ENCODE measurements around the gene PRRC2B.

The PRRC2B gene

GRCh38 chr9:131481441-131482342 lies 87.8 kb downstream of the PRRC2B start:
- Histone ChIP-seq H3K27ac (no peak overlapping the region), H3K4me3 (no peak overlapping the region)
- TF ChIP-seq CTCF (IDR thresholded peaks at IDR 0.05), result no peak
- no peak for DNase-seq (ENCODE audit: low spot score)

GRCh38 chr9:131482343-131483006 lies 88.6 kb downstream of the PRRC2B start:
- no peak overlapping the region for H3K4me3 ChIP-seq
- H3K27ac ChIP-seq, result no peak overlapping the region
- DNase-seq (ENCODE audit: low spot score), result no peak
- TF ChIP-seq CTCF (IDR thresholded peaks at IDR 0.05), result no peak

- Histone ChIP-seq H3K4me3 (no peak overlapping the region), H3K27ac (no peak overlapping the region)
- TF ChIP-seq CTCF (IDR thresholded peaks at IDR 0.05), result no peak
- no peak for DNase-seq (ENCODE audit: low spot score)
Measured at GRCh38 chr9:131483319-131484050, 89.6 kb downstream of the PRRC2B start.

- no peak for TF ChIP-seq CTCF (IDR thresholded peaks at IDR 0.05)
- Histone ChIP-seq H3K27ac (no peak overlapping the region), H3K4me3 (no peak overlapping the region)
- no peak for DNase-seq (ENCODE audit: low spot score)
Measured at GRCh38 chr9:131484051-131484445, 90.2 kb downstream of the PRRC2B start.

- Histone ChIP-seq H3K27ac (no peak overlapping the region), H3K4me3 (no peak overlapping the region)
- DNase-seq (ENCODE audit: low spot score), result no peak
- TF ChIP-seq CTCF (IDR thresholded peaks at IDR 0.05), result no peak
Measured at GRCh38 chr9:131484560-131485185, 90.8 kb downstream of the PRRC2B start.

- Histone ChIP-seq H3K27ac (no peak overlapping the region), H3K4me3 (no peak overlapping the region)
- no peak for TF ChIP-seq CTCF (IDR thresholded peaks at IDR 0.05)
- DNase-seq (ENCODE audit: low spot score), result no peak
Measured at GRCh38 chr9:131485206-131485605, 91.3 kb downstream of the PRRC2B start.
